ENCODE data around the gene RUFY4.

Gene RUFY4

GRCh38 chr2:218081063-218081462, 12.0 kb downstream of the RUFY4 start:
- Histone ChIP-seq H2BK120ac (ENCODE audit: insufficient read depth, low read length, poor library complexity) (no peak overlapping the region), H3K4me2 (ENCODE audit: low read length) (no peak overlapping the region), H3K23ac (ENCODE audit: low read length) (no peak overlapping the region), H3K14ac (ENCODE audit: low read length) (no peak overlapping the region), H3K4me1 (ENCODE audit: control insufficient read depth in 1 of 2, insufficient read depth in 2 of 2, low read length in 2 of 2) (no peaks in the 10 kb centered on the region), H2AFZ (ENCODE audit: insufficient read depth, low read length, poor library complexity) (no peak overlapping the region), H4K12ac (ENCODE audit: low read depth, low read length) (no peak overlapping the region), H3K79me1 (ENCODE audit: low read length) (no peaks in the 10 kb centered on the region), H3K4me3 (ENCODE audit: low read depth, low read length) (no peak overlapping the region), H2BK5ac (ENCODE audit: low read depth, low read length, poor library complexity) (no peak overlapping the region), H3K27ac (ENCODE audit: low read depth, low read length) (no peak overlapping the region), H2BK12ac (ENCODE audit: low read length) (no peak overlapping the region), H3K36me3 (ENCODE audit: control insufficient read depth in 1 of 2, insufficient read depth in 2 of 2, low read length in 2 of 2) (no peaks in the 10 kb centered on the region), H3K9me3 (ENCODE audit: insufficient read depth, low read depth, low read length) (peaks cover 3% of the 10 kb centered on the region), H3K79me2 (ENCODE audit: control insufficient read depth, insufficient read depth, low read length, poor library complexity) (no peaks in the 10 kb centered on the region), H4K8ac (ENCODE audit: low read depth, low read length) (no peak overlapping the region), H4K91ac (ENCODE audit: low read depth, low read length) (no peak overlapping the region), H3K9ac (ENCODE audit: low read length) (no peak overlapping the region), H3K18ac (ENCODE audit: low read length) (no peak overlapping the region), H3K27me3 (ENCODE audit: insufficient read depth, low read length) (no peaks in the 10 kb centered on the region), H2AK5ac (ENCODE audit: low read length) (no peak overlapping the region), H3K4ac (ENCODE audit: low read depth, low read length) (no peak overlapping the region)
- no CpG with 5 or more reads among the region's 2 CpGs for WGBS (ENCODE audit: extremely low coverage, insufficient coverage, insufficient read length)
- no peak for DNase-seq

GRCh38 chr2:218081695-218082094, 12.6 kb downstream of the RUFY4 start:
- no peak overlapping the region for H4K91ac ChIP-seq (ENCODE audit: low read depth, low read length)
- H3K9ac ChIP-seq (ENCODE audit: low read length) = no peak overlapping the region
- peaks cover 3% of the 10 kb centered on the region for H3K9me3 ChIP-seq (ENCODE audit: insufficient read depth, low read depth, low read length)
- no peaks in the 10 kb centered on the region for H3K4me1 ChIP-seq (ENCODE audit: control insufficient read depth in 1 of 2, insufficient read depth in 2 of 2, low read length in 2 of 2)
- H3K14ac ChIP-seq (ENCODE audit: low read length) = no peak overlapping the region
- no peaks in the 10 kb centered on the region for H3K27me3 ChIP-seq (ENCODE audit: insufficient read depth, low read length)
- no peaks in the 10 kb centered on the region for H3K79me1 ChIP-seq (ENCODE audit: low read length)
- H3K18ac ChIP-seq (ENCODE audit: low read length) = no peak overlapping the region
- H3K4me2 ChIP-seq (ENCODE audit: low read length) = no peak overlapping the region
- H4K12ac ChIP-seq (ENCODE audit: low read depth, low read length) = no peak overlapping the region
- no peak overlapping the region for H2BK120ac ChIP-seq (ENCODE audit: insufficient read depth, low read length, poor library complexity)
- no CpG with 5 or more reads among the region's 7 CpGs for WGBS (ENCODE audit: extremely low coverage, insufficient coverage, insufficient read length)
- H3K79me2 ChIP-seq (ENCODE audit: control insufficient read depth, insufficient read depth, low read length, poor library complexity) = no peaks in the 10 kb centered on the region
- H4K8ac ChIP-seq (ENCODE audit: low read depth, low read length) = no peak overlapping the region
- no peaks in the 10 kb centered on the region for H3K36me3 ChIP-seq (ENCODE audit: control insufficient read depth in 1 of 2, insufficient read depth in 2 of 2, low read length in 2 of 2)
- H2BK12ac ChIP-seq (ENCODE audit: low read length) = no peak overlapping the region
- no peak overlapping the region for H3K23ac ChIP-seq (ENCODE audit: low read length)
- no peak overlapping the region for H3K4me3 ChIP-seq (ENCODE audit: low read depth, low read length)
- no peak overlapping the region for H2AK5ac ChIP-seq (ENCODE audit: low read length)
- H3K27ac ChIP-seq (ENCODE audit: low read depth, low read length) = no peak overlapping the region
- no peak for DNase-seq
- no peak overlapping the region for H3K4ac ChIP-seq (ENCODE audit: low read depth, low read length)
- H2AFZ ChIP-seq (ENCODE audit: insufficient read depth, low read length, poor library complexity) = no peak overlapping the region
- no peak overlapping the region for H2BK5ac ChIP-seq (ENCODE audit: low read depth, low read length, poor library complexity)

GRCh38 chr2:218082586-218083351, 13.7 kb downstream of the RUFY4 start:
- H4K12ac ChIP-seq (ENCODE audit: low read depth, low read length) = no peak overlapping the region
- no peak overlapping the region for H3K27ac ChIP-seq (ENCODE audit: low read depth, low read length)
- no peak overlapping the region for H3K18ac ChIP-seq (ENCODE audit: low read length)
- H3K4me1 ChIP-seq (ENCODE audit: control insufficient read depth in 1 of 2, insufficient read depth in 2 of 2, low read length in 2 of 2) = no peaks in the 10 kb centered on the region
- H2BK12ac ChIP-seq (ENCODE audit: low read length) = no peak overlapping the region
- no peak overlapping the region for H2AFZ ChIP-seq (ENCODE audit: insufficient read depth, low read length, poor library complexity)
- H2AK5ac ChIP-seq (ENCODE audit: low read length) = no peak overlapping the region
- no peak for DNase-seq
- H3K4me3 ChIP-seq (ENCODE audit: low read depth, low read length) = no peak overlapping the region
- no peak overlapping the region for H3K9ac ChIP-seq (ENCODE audit: low read length)
- H3K27me3 ChIP-seq (ENCODE audit: insufficient read depth, low read length) = no peaks in the 10 kb centered on the region
- no peak overlapping the region for H3K14ac ChIP-seq (ENCODE audit: low read length)
- H4K91ac ChIP-seq (ENCODE audit: low read depth, low read length) = no peak overlapping the region
- WGBS (ENCODE audit: extremely low coverage, insufficient coverage, insufficient read length) = 100% methylated on average over 3 of the region's 14 CpGs
- no peaks in the 10 kb centered on the region for H3K79me2 ChIP-seq (ENCODE audit: control insufficient read depth, insufficient read depth, low read length, poor library complexity)
- H3K36me3 ChIP-seq (ENCODE audit: control insufficient read depth in 1 of 2, insufficient read depth in 2 of 2, low read length in 2 of 2) = no peaks in the 10 kb centered on the region
- no peak overlapping the region for H3K4me2 ChIP-seq (ENCODE audit: low read length)
- no peak overlapping the region for H2BK5ac ChIP-seq (ENCODE audit: low read depth, low read length, poor library complexity)
- H3K23ac ChIP-seq (ENCODE audit: low read length) = no peak overlapping the region
- H3K4ac ChIP-seq (ENCODE audit: low read depth, low read length) = no peak overlapping the region
- no peaks in the 10 kb centered on the region for H3K79me1 ChIP-seq (ENCODE audit: low read length)
- no peak overlapping the region for H2BK120ac ChIP-seq (ENCODE audit: insufficient read depth, low read length, poor library complexity)
- H3K9me3 ChIP-seq (ENCODE audit: insufficient read depth, low read depth, low read length) = peaks cover 3% of the 10 kb centered on the region
- no peak overlapping the region for H4K8ac ChIP-seq (ENCODE audit: low read depth, low read length)

GRCh38 chr2:218083352-218083676, 14.3 kb downstream of the RUFY4 start:
- no peak overlapping the region for H3K18ac ChIP-seq (ENCODE audit: low read length)
- no peak overlapping the region for H3K27ac ChIP-seq (ENCODE audit: low read depth, low read length)
- H3K79me2 ChIP-seq (ENCODE audit: control insufficient read depth, insufficient read depth, low read length, poor library complexity) = no peaks in the 10 kb centered on the region
- DNase-seq = no peak
- no peak overlapping the region for H3K4me3 ChIP-seq (ENCODE audit: low read depth, low read length)
- H3K14ac ChIP-seq (ENCODE audit: low read length) = no peak overlapping the region
- H2AFZ ChIP-seq (ENCODE audit: insufficient read depth, low read length, poor library complexity) = no peak overlapping the region
- H3K79me1 ChIP-seq (ENCODE audit: low read length) = no peaks in the 10 kb centered on the region
- no peak overlapping the region for H4K12ac ChIP-seq (ENCODE audit: low read depth, low read length)
- no peak overlapping the region for H3K4ac ChIP-seq (ENCODE audit: low read depth, low read length)
- no peak overlapping the region for H4K8ac ChIP-seq (ENCODE audit: low read depth, low read length)
- no CpG with 5 or more reads among the region's 3 CpGs for WGBS (ENCODE audit: extremely low coverage, insufficient coverage, insufficient read length)
- peaks cover 3% of the 10 kb centered on the region for H3K9me3 ChIP-seq (ENCODE audit: insufficient read depth, low read depth, low read length)
- no peak overlapping the region for H2AK5ac ChIP-seq (ENCODE audit: low read length)
- H2BK5ac ChIP-seq (ENCODE audit: low read depth, low read length, poor library complexity) = no peak overlapping the region
- no peak overlapping the region for H3K9ac ChIP-seq (ENCODE audit: low read length)
- no peaks in the 10 kb centered on the region for H3K27me3 ChIP-seq (ENCODE audit: insufficient read depth, low read length)
- no peak overlapping the region for H4K91ac ChIP-seq (ENCODE audit: low read depth, low read length)
- no peak overlapping the region for H3K23ac ChIP-seq (ENCODE audit: low read length)
- no peak overlapping the region for H2BK120ac ChIP-seq (ENCODE audit: insufficient read depth, low read length, poor library complexity)
- no peaks in the 10 kb centered on the region for H3K4me1 ChIP-seq (ENCODE audit: control insufficient read depth in 1 of 2, insufficient read depth in 2 of 2, low read length in 2 of 2)
- H3K36me3 ChIP-seq (ENCODE audit: control insufficient read depth in 1 of 2, insufficient read depth in 2 of 2, low read length in 2 of 2) = no peaks in the 10 kb centered on the region
- no peak overlapping the region for H3K4me2 ChIP-seq (ENCODE audit: low read length)
- no peak overlapping the region for H2BK12ac ChIP-seq (ENCODE audit: low read length)

Data from trophoblast cell (in vitro differentiated cells and primary cell).